ENCODE data around the gene PAX7.

- no peak for TF ChIP-seq CTCF (IDR thresholded peaks at IDR 0.05; ENCODE audit: insufficient read depth, low read length)
- no peak for TF ChIP-seq POLR2AphosphoS5 (IDR thresholded peaks at IDR 0.05; ENCODE audit: low read depth)
- no peak for TF ChIP-seq REST (IDR thresholded peaks at IDR 0.05; ENCODE audit: insufficient replicate concordance, low read depth)
- no peak for TF ChIP-seq SPI1 (IDR thresholded peaks at IDR 0.05; ENCODE audit: borderline replicate concordance, low read depth)
Observed at GRCh38 chr1:18714404-18715175, 83.9 kb downstream of the PAX7 start.

Data from HL-60 (cell line).